Right lobe of liver (tissue), 4 donors: ENCODE data around the gene SUCO.

Experiments
- CTCF ChIP-seq, 4 donors: fragments of 200-600 bp in 3 of 4; fragments of 450-650 bp in 1 of 4; IDR thresholded peaks; one replicate each; pipeline versions ENCODE4 v1.5.1 to v1.8.0; 2016 to 2022; ENCODE audit warnings: antibody characterized with exemption in 4 of 4, mild to moderate bottlenecking in 2 of 4
- POLR2A ChIP-seq: fragments of 450-650 bp; IDR thresholded peaks from one replicate; pipeline ENCODE4 v1.6.1; 2017; ENCODE audit warnings: antibody characterized with exemption, mild to moderate bottlenecking
- donor health status: DM: no; HTN: no; CAD: no.
- donor health status: DM: no; HTN: no; CAD: no.
- donor health status: DM: no; HTN: yes; CAD: no.

GRCh38 chr1:172654535-172654934 lies 121.6 kb downstream of the SUCO start:
- TF ChIP-seq POLR2A (no peak), CTCF (IDR thresholded peaks at IDR 0.05) (no peak)
